Activated B cell treated with CpG ODN at 0.5 μM for 24 hours (primary cell): ENCODE measurements around the gene ITGA5. TPM values are rescaled to one million over a fixed set of nuclear protein-coding genes. Genes with fewer than 3 reads are reported as not detected.

Experiments used
- ATAC-seq: fragments of 200-7000 bp; cut with Tn5 transposase; one replicate; pipeline ENCODE4 v1.10.0; 2021; ENCODE audit warnings: low read depth, mild to moderate bottlenecking, moderate library complexity
- CTCF ChIA-PET: fragments of 350-600 bp; sonication (Branson Sonifier 250); formaldehyde crosslinking; loops from one replicate; lab custom pipeline; 2021; ENCODE audit warnings: antibody characterized with exemption; lab: Charles Lee
- POLR2A ChIA-PET: fragments of 350-600 bp; sonication (Branson Sonifier 250); formaldehyde crosslinking; loops from one replicate; lab custom pipeline; 2021; ENCODE audit warnings: antibody characterized with exemption; lab: Charles Lee
- DNase-seq: peaks from one replicate; pipeline ENCODE4 v3.0.0; 2022
- H3K27ac Mint-ChIP-seq: one replicate; pipeline ENCODE4 v1.8.0; 2020; ENCODE audit warnings: mixed read lengths
- H3K27me3 Mint-ChIP-seq: one replicate; pipeline ENCODE4 v1.8.0; 2021; ENCODE audit warnings: mixed read lengths
- H3K36me3 Mint-ChIP-seq: one replicate; pipeline ENCODE4 v1.8.0; 2021; ENCODE audit warnings: low read depth, mixed read lengths
- H3K4me1 Mint-ChIP-seq: one replicate; pipeline ENCODE4 v1.8.0; 2021; ENCODE audit warnings: mixed read lengths
- H3K4me3 Mint-ChIP-seq: one replicate; pipeline ENCODE4 v1.8.0; 2020; ENCODE audit warnings: mild to moderate bottlenecking, mixed read lengths
- H3K9me3 Mint-ChIP-seq: one replicate; pipeline ENCODE4 v1.8.0; 2020; ENCODE audit warnings: mixed read lengths
- intact Hi-C: fragments of 100-400 bp; cut with micrococcal nuclease; formaldehyde crosslinking; loops from one replicate; pipeline ENCODE4 v1.15.1; 2024
- total RNA-seq: library from RNA; stranded (reverse); gene quantifications from 2 replicates; pipeline ENCODE4 v1.2.3, GENCODE V29; 2022
- TF ChIP-seq, protein P1 (sequence below): fragments of 200-600 bp; IDR thresholded peaks from one replicate; pipeline ENCODE4 v1.8.0; 2022; ENCODE audit warnings: antibody characterized with exemption, mild to moderate bottlenecking

Gene ITGA5
- total RNA-seq, 1 donor from 2014 or later, result 1.0 TPM

DNA sequence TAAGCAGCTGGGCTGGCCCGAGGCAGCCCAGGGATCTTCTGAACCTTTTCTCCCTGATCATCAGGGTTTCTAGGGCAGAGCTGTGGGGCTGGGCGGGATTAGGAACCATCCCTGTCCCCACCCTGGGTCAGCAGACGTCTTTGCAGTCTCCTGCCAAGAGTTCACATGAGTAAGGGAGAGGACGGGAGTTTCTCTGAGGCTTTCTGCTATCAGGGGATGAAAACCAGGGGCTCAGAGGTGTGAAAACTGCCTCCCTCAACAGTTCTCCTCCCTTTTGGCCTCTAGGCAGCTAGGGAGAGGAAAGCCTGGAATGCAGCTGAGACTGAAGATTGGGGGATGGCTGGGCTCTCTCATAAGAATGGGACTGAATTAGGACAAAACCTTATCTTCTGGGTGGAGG is 42.5 kb downstream of the ITGA5 start:
- Mint-ChIP-seq H3K36me3 (peaks cover 8% of the 10 kb centered on the region), H3K4me3 (no peak overlapping the region), H3K27ac (no peak overlapping the region), H3K27me3 (no peaks in the 10 kb centered on the region), H3K9me3 (no peaks in the 10 kb centered on the region), H3K4me1 (peaks cover 19% of the 10 kb centered on the region)
- DNase-seq (no peak), ATAC-seq (no peak)
- TF ChIP-seq, protein P1, sequence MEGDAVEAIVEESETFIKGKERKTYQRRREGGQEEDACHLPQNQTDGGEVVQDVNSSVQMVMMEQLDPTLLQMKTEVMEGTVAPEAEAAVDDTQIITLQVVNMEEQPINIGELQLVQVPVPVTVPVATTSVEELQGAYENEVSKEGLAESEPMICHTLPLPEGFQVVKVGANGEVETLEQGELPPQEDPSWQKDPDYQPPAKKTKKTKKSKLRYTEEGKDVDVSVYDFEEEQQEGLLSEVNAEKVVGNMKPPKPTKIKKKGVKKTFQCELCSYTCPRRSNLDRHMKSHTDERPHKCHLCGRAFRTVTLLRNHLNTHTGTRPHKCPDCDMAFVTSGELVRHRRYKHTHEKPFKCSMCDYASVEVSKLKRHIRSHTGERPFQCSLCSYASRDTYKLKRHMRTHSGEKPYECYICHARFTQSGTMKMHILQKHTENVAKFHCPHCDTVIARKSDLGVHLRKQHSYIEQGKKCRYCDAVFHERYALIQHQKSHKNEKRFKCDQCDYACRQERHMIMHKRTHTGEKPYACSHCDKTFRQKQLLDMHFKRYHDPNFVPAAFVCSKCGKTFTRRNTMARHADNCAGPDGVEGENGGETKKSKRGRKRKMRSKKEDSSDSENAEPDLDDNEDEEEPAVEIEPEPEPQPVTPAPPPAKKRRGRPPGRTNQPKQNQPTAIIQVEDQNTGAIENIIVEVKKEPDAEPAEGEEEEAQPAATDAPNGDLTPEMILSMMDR, result no peak
- intact Hi-C loops, result no loop called here
- POLR2A ChIA-PET, result interaction anchor here (0.6 kb wide), 1 partner anchor 127 kb away, joined by 3 read pairs; no protein-coding TSS in a partner anchor
- CTCF ChIA-PET, result no interaction called here

DNA sequence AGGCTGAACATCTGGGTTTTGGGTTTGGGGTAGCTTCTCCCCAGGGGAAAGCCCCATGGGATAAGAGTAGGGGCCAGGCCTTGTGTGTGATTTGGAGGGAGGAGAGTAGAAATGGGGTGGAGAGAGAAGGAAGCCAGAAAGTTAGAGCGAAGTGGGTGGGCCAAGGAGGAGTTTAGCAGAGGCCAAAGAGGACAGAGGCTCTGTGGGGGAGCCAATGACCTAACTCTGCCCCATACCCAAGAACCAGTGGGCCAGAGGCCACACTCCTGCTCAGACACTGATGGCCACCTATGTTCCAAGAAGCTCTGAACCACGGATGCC is 43.8 kb downstream of the ITGA5 start:
- CTCF ChIA-PET, result no interaction called here

DNA sequence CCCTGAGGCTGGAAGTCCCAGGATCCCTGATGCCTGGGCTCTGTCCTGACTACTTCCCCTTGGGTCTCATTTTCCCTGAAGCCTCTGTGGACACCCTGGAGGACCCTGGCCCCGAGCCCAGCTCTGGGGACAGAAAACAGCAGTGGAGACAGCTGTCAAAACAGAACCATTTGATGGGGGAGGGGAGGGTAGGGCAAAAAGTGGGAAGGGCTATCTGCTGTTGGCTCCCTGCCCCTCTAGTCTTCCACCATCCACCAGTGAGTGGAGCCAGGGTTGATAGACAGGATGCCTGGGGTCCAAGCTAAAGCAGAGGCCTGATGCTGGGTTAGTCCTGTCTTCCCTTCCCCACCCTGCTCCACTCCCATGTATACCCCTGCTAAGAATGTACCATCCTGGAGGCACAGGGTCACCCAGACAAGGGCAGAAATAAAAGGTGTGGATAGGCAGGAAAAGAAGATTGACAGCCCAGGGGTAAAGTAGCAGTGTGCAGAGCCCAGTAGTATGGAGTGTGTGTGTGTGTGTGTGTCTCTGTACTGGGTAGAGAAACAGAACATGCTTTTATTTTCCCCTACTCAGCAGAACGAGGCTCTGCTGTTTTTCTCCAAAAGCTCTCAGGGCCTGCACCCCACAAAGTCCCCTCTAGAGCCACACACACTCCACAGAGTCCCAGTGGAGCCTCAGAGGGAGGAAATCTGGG is 44.4 kb downstream of the ITGA5 start:
- peaks cover 13% of the 10 kb centered on the region for H3K36me3 Mint-ChIP-seq
- DNase-seq (no peak), ATAC-seq (no peak)
- H3K27me3 Mint-ChIP-seq, result no peaks in the 10 kb centered on the region
- intact Hi-C loops, result no loop called here
- CTCF ChIA-PET, result interaction anchor here (0.6 kb wide), 1 partner anchor 21 kb away, joined by 3 read pairs; no protein-coding TSS in a partner anchor
- no peaks in the 10 kb centered on the region for H3K9me3 Mint-ChIP-seq
- peaks cover 11% of the 10 kb centered on the region for H3K4me1 Mint-ChIP-seq
- no peak overlapping the region for H3K27ac Mint-ChIP-seq
- POLR2A ChIA-PET, result interaction anchor here (0.6 kb wide), 1 partner anchor 53 kb away, joined by 3 read pairs; no protein-coding TSS in a partner anchor
- TF ChIP-seq, protein P1, result no peak
- no peak overlapping the region for H3K4me3 Mint-ChIP-seq

More for the DNA sequence above, 43.8 kb downstream of the ITGA5 start:
- Mint-ChIP-seq H3K4me3 (no peak overlapping the region), H3K9me3 (no peaks in the 10 kb centered on the region), H3K36me3 (peaks cover 13% of the 10 kb centered on the region), H3K27me3 (no peaks in the 10 kb centered on the region), H3K4me1 (peaks cover 14% of the 10 kb centered on the region), H3K27ac (no peak overlapping the region)
- ATAC-seq (no peak), DNase-seq (no peak)
- intact Hi-C loops, result no loop called here
- POLR2A ChIA-PET, result no interaction called here
- TF ChIP-seq, protein P1, result no peak

DNA sequence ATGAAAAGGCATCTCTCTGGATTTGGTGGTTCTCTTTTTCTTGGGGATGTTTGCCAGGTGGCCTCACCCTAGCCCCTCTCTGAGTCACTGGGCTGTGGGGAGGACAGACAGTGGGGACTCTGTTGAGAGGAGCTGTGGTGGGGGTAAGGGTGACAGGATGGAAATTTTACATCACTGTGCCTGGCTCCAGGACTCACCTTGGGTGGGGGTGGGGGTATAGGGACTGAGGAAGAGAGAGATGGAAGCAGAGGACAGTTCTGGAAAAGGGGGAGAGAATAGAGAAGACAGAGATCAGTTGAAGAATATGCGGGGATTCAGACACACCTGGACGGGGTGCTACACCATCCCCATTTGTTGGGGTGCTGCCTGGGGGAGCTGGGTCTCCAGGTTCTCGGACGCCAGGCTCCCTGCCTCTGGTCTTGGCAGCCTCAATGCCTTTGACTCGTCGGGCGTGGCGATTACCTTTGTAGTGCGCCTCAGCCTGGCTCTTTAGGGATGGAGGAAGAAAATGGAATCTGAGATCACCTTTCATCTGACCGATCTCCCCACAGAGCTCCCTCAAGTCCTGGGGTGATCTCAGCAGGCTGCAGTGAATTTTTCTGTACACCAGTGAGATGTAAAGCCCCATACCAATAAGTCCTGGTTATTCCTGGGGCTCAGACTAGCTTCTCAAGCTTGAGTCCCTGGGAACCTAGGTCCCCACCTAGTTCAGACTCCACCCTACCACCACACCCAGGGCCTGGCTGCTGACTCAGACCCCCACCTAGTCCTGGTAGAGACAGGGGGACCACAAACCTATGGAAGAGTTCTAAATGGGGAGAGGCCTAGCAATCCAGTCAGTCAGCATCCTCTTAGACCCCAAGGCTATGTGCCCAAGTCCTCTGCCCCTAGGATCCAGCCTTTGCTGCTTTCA is 45.2 kb downstream of the ITGA5 start:
- POLR2A ChIA-PET, result interaction anchor here (0.6 kb wide), 1 partner anchor 52 kb away, joined by 3 read pairs; no protein-coding TSS in a partner anchor
- Mint-ChIP-seq H3K27me3 (no peaks in the 10 kb centered on the region), H3K9me3 (no peaks in the 10 kb centered on the region), H3K4me1 (peaks cover 11% of the 10 kb centered on the region), H3K36me3 (peaks cover 13% of the 10 kb centered on the region), H3K4me3 (no peak overlapping the region), H3K27ac (no peak overlapping the region)
- intact Hi-C loops, result no loop called here
- ATAC-seq, result no peak
- DNase-seq, result no peak
- CTCF ChIA-PET, result interaction anchor here (0.6 kb wide), 1 partner anchor 22 kb away, joined by 3 read pairs; no protein-coding TSS in a partner anchor
- TF ChIP-seq, protein P1, result no peak
